GM12878 (cell line): ENCODE results near the gene TTC39A. TPM values are rescaled to one million over a fixed set of nuclear protein-coding genes. Genes with fewer than 3 reads are reported as not detected.

ENCODE experiments used
- ATAC-seq: fragments of 200-7000 bp; cut with Tn5 transposase; 3 replicates; pipeline ENCODE4 v1.9.1; 2020; ENCODE audit warnings: mild to moderate bottlenecking, moderate library complexity
- BruUV-seq: library from RNA; stranded (reverse); fragments of 400-500 nt; replicated peaks from 2 replicates; lab custom pipeline; 2021; lab: Mats Ljungman, UMichigan
- CTCF ChIA-PET: fragments of 300-600 bp; sonication (Branson Sonifier 250); formaldehyde crosslinking; extraction: SDS; loops from one replicate; lab custom pipeline; 2021; ENCODE audit warnings: inconsistent platforms; lab: Yijun Ruan, JAX
- POLR2A ChIA-PET: fragments of 350-600 bp; formaldehyde crosslinking; extraction: SDS; loops from one replicate; lab custom pipeline; 2021; ENCODE audit warnings: inconsistent platforms; lab: Charles Lee
- RAD21 ChIA-PET: fragments of 300-600 bp; sonication (Branson Sonifier 250); formaldehyde crosslinking; loops from one replicate; lab custom pipeline; 2023; ENCODE audit warnings: antibody characterized with exemption; ENCODE audit not compliant: unreplicated experiment; lab: Charles Lee
- SMC1A ChIA-PET: fragments of 300-600 bp; sonication (Branson Sonifier 250); formaldehyde crosslinking; loops from one replicate; lab custom pipeline; 2023; ENCODE audit not compliant: unreplicated experiment, uncharacterized antibody; lab: Charles Lee
- DNase-seq: peaks from one replicate; pipeline ENCODE4 v3.0.0-alpha.2; 2011; ENCODE audit warnings: low read depth, low spot score
- FAIRE-seq: peaks from 3 replicates; lab custom pipeline; 2011; peaks lifted over from hg19 to GRCh38; lab: Jason Lieb, UNC
- H2AFZ ChIP-seq: 2 replicates; pipeline ENCODE4 v1.6.0; 2011; ENCODE audit warnings: low read depth, low read length, control low read depth; ENCODE audit not compliant: control insufficient read depth
- H3K27ac ChIP-seq: 2 replicates; pipeline ENCODE4 v1.5.1; 2011; ENCODE audit warnings: control low read depth; ENCODE audit not compliant: control insufficient read depth, insufficient read depth
- H3K27me3 ChIP-seq, 2 experiments: replicated peaks in 1 of 2; 2 replicates each; pipeline versions ENCODE4 v1.6.0 to v1.6.1; 2011; ENCODE audit warnings: low read length in 1 of 2; ENCODE audit not compliant: control insufficient read depth in 2 of 2, insufficient read depth in 2 of 2
- H3K36me3 ChIP-seq, 2 experiments: 2 replicates each; pipeline ENCODE4 v1.5.1; 2011; ENCODE audit warnings: low read length in 1 of 2; ENCODE audit not compliant: control insufficient read depth in 2 of 2, insufficient read depth in 2 of 2
- H3K4me1 ChIP-seq: 2 replicates; pipeline ENCODE4 v1.6.1; 2011; ENCODE audit warnings: mild to moderate bottlenecking, low read length, moderate library complexity, mixed read lengths; ENCODE audit not compliant: control insufficient read depth, insufficient read depth
- H3K4me2 ChIP-seq: 2 replicates; pipeline ENCODE4 v1.6.0; 2011; ENCODE audit warnings: control low read depth; ENCODE audit not compliant: control insufficient read depth, insufficient read depth
- H3K4me3 ChIP-seq: fragments of 200-600 bp; sonication (generic); 2 replicates; pipeline ENCODE4 v1.5.1; 2016
- H3K79me2 ChIP-seq: 2 replicates; pipeline ENCODE4 v1.6.0; 2011; ENCODE audit warnings: low read length; ENCODE audit not compliant: control insufficient read depth, insufficient read depth
- H3K9ac ChIP-seq: 2 replicates; pipeline ENCODE4 v1.8.0; 2011; ENCODE audit warnings: low read length, control low read depth, mixed read lengths; ENCODE audit not compliant: control insufficient read depth, insufficient read depth
- H3K9me3 ChIP-seq: replicated peaks from 3 replicates; pipeline ENCODE4 v1.5.1; 2011; ENCODE audit warnings: mild to moderate bottlenecking, low read length; ENCODE audit not compliant: control insufficient read depth, insufficient read depth
- H4K20me1 ChIP-seq: 2 replicates; pipeline ENCODE4 v1.6.0; 2011; ENCODE audit not compliant: control insufficient read depth, insufficient read depth
- BCL3 ChIP-seq: IDR thresholded peaks from 2 replicates; pipeline ENCODE4 v1.6.1; 2011; ENCODE audit warnings: borderline replicate concordance, low read depth, mild to moderate bottlenecking, moderate library complexity, low read length; ENCODE audit not compliant: insufficient read depth, poor library complexity, severe bottlenecking
- BHLHE40 ChIP-seq, 2 experiments: fragments of 450-650 bp in 1 of 2; IDR thresholded peaks; 2 replicates each; pipeline ENCODE4 v1.6.1; 2011 to 2017; ENCODE audit warnings: low read depth in 2 of 2, borderline replicate concordance in 1 of 2, improper control_type of control experiment in 1 of 2, low read length in 1 of 2, mild to moderate bottlenecking in 1 of 2
- CBFB ChIP-seq: IDR thresholded peaks from 2 replicates; pipeline ENCODE4 v1.6.1; 2016; ENCODE audit warnings: antibody characterized with exemption, low read depth
- CREM ChIP-seq: IDR thresholded peaks from 2 replicates; pipeline ENCODE4 v1.6.1; 2014; ENCODE audit warnings: antibody characterized with exemption, low read depth
- GABPA ChIP-seq: IDR thresholded peaks from 2 replicates; pipeline ENCODE4 v1.6.1; 2014; ENCODE audit warnings: antibody characterized with exemption, low read depth, mild to moderate bottlenecking, inconsistent platforms
- GATAD2B ChIP-seq: fragments of 450-650 bp; conservative IDR thresholded peaks from 2 replicates; pipeline ENCODE4 v1.6.1; 2017; ENCODE audit warnings: low read depth, mild to moderate bottlenecking, moderate library complexity
- IKZF2 ChIP-seq, 2 experiments: fragments of 450-650 bp; IDR thresholded peaks; 2 replicates each; pipeline ENCODE4 v1.6.1; 2017; ENCODE audit warnings: mild to moderate bottlenecking in 2 of 2, moderate library complexity in 2 of 2
- JUNB ChIP-seq: IDR thresholded peaks from 2 replicates; pipeline ENCODE4 v1.6.1; 2016; ENCODE audit warnings: antibody characterized with exemption, mild to moderate bottlenecking
- PAX5 ChIP-seq: IDR thresholded peaks from 2 replicates; pipeline ENCODE4 v1.6.1; 2011; ENCODE audit warnings: low read depth, low read length, borderline replicate concordance
- POLR2AphosphoS2 ChIP-seq: IDR thresholded peaks from 2 replicates; pipeline ENCODE4 v1.6.1; 2011; ENCODE audit warnings: low read depth, mild to moderate bottlenecking, low read length, improper control_type of control experiment, moderate library complexity
- SPI1 ChIP-seq: IDR thresholded peaks from 2 replicates; pipeline ENCODE4 v1.6.1; 2011; ENCODE audit warnings: low read depth, mild to moderate bottlenecking, low read length, moderate library complexity, borderline replicate concordance; ENCODE audit not compliant: insufficient read depth
- WRNIP1 ChIP-seq: IDR thresholded peaks from 2 replicates; pipeline ENCODE4 v1.6.1; 2011; ENCODE audit warnings: low read depth, low read length, improper control_type of control experiment, borderline replicate concordance
- ZBTB33 ChIP-seq: fragments of 450-650 bp; IDR thresholded peaks from 2 replicates; pipeline ENCODE4 v1.6.1; 2017; ENCODE audit warnings: mild to moderate bottlenecking
- ZNF687 ChIP-seq: fragments of 450-650 bp; IDR thresholded peaks from 2 replicates; pipeline ENCODE4 v1.6.1; 2017; ENCODE audit warnings: mild to moderate bottlenecking, moderate library complexity
- WGBS: methylation state at CpG from one replicate; pipeline ENCODE4 v1.1.6; 2016; ENCODE audit warnings: low lambda C conversion rate; ENCODE audit not compliant: insufficient replicate concordance, insufficient coverage; ENCODE audit errors: missing lambda C conversion rate; 5-methylcytosine and 5-hydroxymethylcytosine counted together
- in situ Hi-C: fragments of 300-500 bp; cut with MboI; formaldehyde crosslinking; loops from 9 replicates; pipeline ENCODE4 v1.14.3; 2018; ENCODE audit warnings: mixed read lengths
- intact Hi-C: fragments of 100-400 bp; cut with micrococcal nuclease; formaldehyde crosslinking; loops from one replicate; pipeline ENCODE4 v1.14.2; 2022; ENCODE audit not compliant: unreplicated experiment
- polyA plus RNA-seq, 11 experiments: library from polyadenylated mRNA; depleted of rRNA in 4 of 11; unstranded in 6 of 11; stranded (reverse) in 5 of 11; fragments of >200 nt; fragmentation: Nextera tagmentation in 4 of 11; fragmentation: Illumina TruSeq in 1 of 11; extraction: Ambion mirVana in 4 of 11; extraction: Trizol in 1 of 11; gene quantifications; 1 replicate in 1 of 11; 2 replicates in 10 of 11; pipeline versions ENCODE4 v1.2.1 to v1.2.3, GENCODE V29; 2011 to 2016; ENCODE audit warnings: inconsistent platforms in 2 of 11, missing spikeins in 2 of 11, low read depth in 1 of 11
- total RNA-seq, 4 experiments: library from RNA; depleted of rRNA in 3 of 4; stranded (reverse); fragments of >200 nt in 3 of 4; fragmentation: Illumina TruSeq in 1 of 4; extraction: Trizol in 1 of 4; gene quantifications; 2 replicates each; pipeline versions ENCODE4 v1.2.1 to v1.2.3, GENCODE V29; 2013 to 2021
- TF ChIP-seq, protein P1 (sequence below): IDR thresholded peaks from 2 replicates; pipeline ENCODE4 v1.6.1; 2012; ENCODE audit warnings: low read depth, low read length, improper control_type of control experiment

Gene TTC39A
- total and polyA plus RNA-seq, 10 of the 15 experiments (the other 5 are each of a cell fraction or from before 2014, with no cell fraction given): 0.18 to 3.0 (median 1.2) TPM

DNA sequence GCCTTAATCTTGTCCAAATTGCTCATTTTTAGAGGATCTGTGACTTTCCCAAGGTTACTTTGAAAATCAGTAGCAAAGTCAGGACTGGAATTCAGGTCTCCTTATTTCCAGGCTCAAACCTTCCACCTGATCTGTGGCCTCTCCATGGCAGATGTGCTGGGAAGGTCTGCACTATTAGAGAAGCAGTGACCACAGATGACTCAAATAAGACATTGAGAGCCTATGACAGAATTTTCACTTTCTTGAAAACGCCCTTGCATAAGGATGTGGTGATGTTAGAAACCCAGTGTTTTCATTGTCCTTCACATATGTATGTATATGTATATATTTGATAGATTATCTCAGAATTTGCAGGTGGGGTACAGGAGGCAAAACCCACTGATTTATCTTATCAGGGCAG is 45.3 kb downstream of the TTC39A start:
- DNase-seq: peak; percentile 53
- RAD21 ChIA-PET: interaction anchor here (0.7 kb wide), 1 partner anchor 38 kb away, joined by 3 read pairs; no protein-coding TSS in a partner anchor
- H3K27ac ChIP-seq: peak overlapping the region; percentile 44
- H3K9ac ChIP-seq: peak overlapping the region; percentile 2; the same call in 1 of the 2 replicates
- H3K79me2 ChIP-seq: no peaks in the 10 kb centered on the region
- peaks cover 32% of the 10 kb centered on the region for H3K4me1 ChIP-seq
- peak overlapping the region; percentile 51 for H3K4me2 ChIP-seq
- BruUV-seq: no TSS peak
- intact Hi-C loops: loop anchor here (2.0 kb wide), 1 partner anchor 16 kb away; no protein-coding TSS in a partner anchor
- no peaks in the 10 kb centered on the region for H3K9me3 ChIP-seq
- H3K36me3 ChIP-seq: no peaks in the 10 kb centered on the region
- H2AFZ ChIP-seq: no peak overlapping the region
- H3K27me3 ChIP-seq: no peaks in the 10 kb centered on the region
- no peaks in the 10 kb centered on the region for H4K20me1 ChIP-seq
- in situ Hi-C loops: no loop called here
- CTCF ChIA-PET: no interaction called here
- peak; percentile 95 for ATAC-seq
- SMC1A ChIA-PET: interaction anchor here (0.6 kb wide), 1 partner anchor 250 kb away, joined by 4 read pairs; no protein-coding TSS in a partner anchor
- no peak for FAIRE-seq
- POLR2A ChIA-PET: interaction anchor here (0.6 kb wide), 1 partner anchor 1082 kb away, joined by 4 read pairs; no protein-coding TSS in a partner anchor
- H3K4me3 ChIP-seq: peak overlapping the region; percentile 33; the same call in 1 of the 2 replicates
- 0% methylated on average over 1 of the region's 1 CpG for WGBS
- TF ChIP-seq PAX5 (peak; percentile 71; the same call in 1 of the 2 replicates), ZNF687 (no peak), BCL3 (peak; percentile 23), SPI1 (0 out of 2 replicates have a peak, but pooled peaks have one; percentile 2), CBFB (peak; percentile 85), IKZF2 (IDR thresholded peaks at IDR 0.05) (peak; percentile 96 to 97), CREM (peak; percentile 85), GABPA (0 out of 2 replicates have a peak, but pooled peaks have one; percentile 37), ZBTB33 (no peak), BHLHE40 (IDR thresholded peaks at IDR 0.05; ENCODE audit: borderline replicate concordance in 1 of 2, low read depth in 2 of 2, low read length in 1 of 2) (peak; percentile 28 to 31; a peak in 1 of 4 replicates), WRNIP1 (no peak), GATAD2B (0 out of 2 replicates have a peak, but pooled peaks have one; percentile 44), JUNB (peak; percentile 98), POLR2AphosphoS2 (no peak)
- TF ChIP-seq, protein P1, sequence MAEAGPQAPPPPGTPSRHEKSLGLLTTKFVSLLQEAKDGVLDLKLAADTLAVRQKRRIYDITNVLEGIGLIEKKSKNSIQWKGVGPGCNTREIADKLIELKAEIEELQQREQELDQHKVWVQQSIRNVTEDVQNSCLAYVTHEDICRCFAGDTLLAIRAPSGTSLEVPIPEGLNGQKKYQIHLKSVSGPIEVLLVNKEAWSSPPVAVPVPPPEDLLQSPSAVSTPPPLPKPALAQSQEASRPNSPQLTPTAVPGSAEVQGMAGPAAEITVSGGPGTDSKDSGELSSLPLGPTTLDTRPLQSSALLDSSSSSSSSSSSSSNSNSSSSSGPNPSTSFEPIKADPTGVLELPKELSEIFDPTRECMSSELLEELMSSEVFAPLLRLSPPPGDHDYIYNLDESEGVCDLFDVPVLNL: no peak
